IMR-90 (cell line): ENCODE results near the gene LCN12. TPM values are rescaled to one million over a fixed set of nuclear protein-coding genes. Genes with fewer than 3 reads are reported as not detected.

ENCODE experiments used
- ATAC-seq: fragments of 200-7000 bp; cut with Tn5 transposase; 2 replicates; pipeline ENCODE4 v1.9.1; 2020; ENCODE audit warnings: low read depth, mild to moderate bottlenecking, moderate library complexity
- BruUV-seq: library from RNA; stranded (reverse); fragments of 400-500 nt; replicated peaks from 2 replicates; lab custom pipeline; 2021; lab: Mats Ljungman, UMichigan
- CTCF ChIA-PET: fragments of 300-600 bp; formaldehyde crosslinking; extraction: SDS; loops from one replicate; lab custom pipeline; 2021; ENCODE audit warnings: antibody characterized with exemption; lab: Yijun Ruan, JAX
- POLR2A ChIA-PET: fragments of 300-600 bp; sonication (Branson Sonifier 250); formaldehyde crosslinking; loops from one replicate; lab custom pipeline; 2022; ENCODE audit warnings: antibody characterized with exemption; ENCODE audit not compliant: unreplicated experiment; lab: Charles Lee
- DNase-seq: peaks from one replicate; pipeline ENCODE4 v3.0.0; 2013
- H2AFZ ChIP-seq: replicated peaks from 2 replicates; pipeline ENCODE3; 2013; ENCODE audit warnings: low read length, mild to moderate bottlenecking; ENCODE audit not compliant: poor library complexity
- H2AK5ac ChIP-seq: 2 replicates; pipeline ENCODE4 v1.6.1; 2013; ENCODE audit warnings: low read depth, low read length, inconsistent platforms
- H2AK9ac ChIP-seq: replicated peaks from 2 replicates; pipeline ENCODE3; 2013; ENCODE audit warnings: mild to moderate bottlenecking, low read depth, low read length, moderate library complexity; ENCODE audit not compliant: poor library complexity
- H2BK120ac ChIP-seq: 2 replicates; pipeline ENCODE4 v1.6.1; 2013; ENCODE audit warnings: low read depth, low read length, inconsistent platforms
- H2BK15ac ChIP-seq: 3 replicates; pipeline ENCODE4 v1.6.1; 2013; ENCODE audit warnings: low read depth, low read length, inconsistent platforms
- H2BK20ac ChIP-seq: 2 replicates; pipeline ENCODE4 v1.6.1; 2013; ENCODE audit warnings: low read depth, mild to moderate bottlenecking, inconsistent platforms, low read length, moderate library complexity
- H2BK5ac ChIP-seq: 2 replicates; pipeline ENCODE4 v1.6.1; 2013; ENCODE audit warnings: mild to moderate bottlenecking, low read depth, low read length, inconsistent platforms; ENCODE audit not compliant: poor library complexity, severe bottlenecking
- H3K14ac ChIP-seq: replicated peaks from 2 replicates; pipeline ENCODE4 v1.6.1; 2013; ENCODE audit warnings: low read depth, low read length, inconsistent platforms
- H3K18ac ChIP-seq: 2 replicates; pipeline ENCODE4 v1.6.1; 2013; ENCODE audit warnings: low read depth, low read length, control low read depth
- H3K23ac ChIP-seq: 2 replicates; pipeline ENCODE4 v1.6.1; 2013; ENCODE audit warnings: low read depth, low read length, inconsistent platforms
- H3K27ac ChIP-seq: 2 replicates; pipeline ENCODE4 v1.5.1; 2013; ENCODE audit warnings: mild to moderate bottlenecking, control low read depth, low read length; ENCODE audit not compliant: insufficient read depth
- H3K27me3 ChIP-seq: 2 replicates; pipeline ENCODE4 v1.6.1; 2013; ENCODE audit warnings: low read length; ENCODE audit not compliant: control insufficient read depth, insufficient read depth
- H3K36me3 ChIP-seq: 2 replicates; pipeline ENCODE4 v1.6.1; 2013; ENCODE audit warnings: low read length, mixed read lengths; ENCODE audit not compliant: control insufficient read depth, insufficient read depth
- H3K4ac ChIP-seq: 2 replicates; pipeline ENCODE4 v1.6.1; 2013; ENCODE audit warnings: low read depth, low read length, inconsistent platforms
- H3K4me1 ChIP-seq: 2 replicates; pipeline ENCODE4 v1.6.1; 2013; ENCODE audit warnings: low read length, mixed read lengths; ENCODE audit not compliant: control insufficient read depth, insufficient read depth
- H3K4me2 ChIP-seq: 2 replicates; pipeline ENCODE4 v1.6.1; 2013; ENCODE audit warnings: low read depth, mild to moderate bottlenecking, control low read depth, low read length, moderate library complexity
- H3K4me3 ChIP-seq: 2 replicates; pipeline ENCODE4 v1.5.1; 2013; ENCODE audit warnings: low read depth, mild to moderate bottlenecking, control low read depth, low read length, moderate library complexity; ENCODE audit not compliant: insufficient read depth
- H3K56ac ChIP-seq: 2 replicates; pipeline ENCODE4 v1.6.1; 2013; ENCODE audit warnings: low read length, inconsistent platforms; ENCODE audit not compliant: insufficient read depth; ENCODE audit errors: extremely low read depth
- H3K79me1 ChIP-seq, 2 experiments: 2 replicates each; pipeline ENCODE4 v1.6.1; 2013; ENCODE audit warnings: low read length in 2 of 2, inconsistent platforms in 1 of 2, low read depth in 1 of 2
- H3K9ac ChIP-seq: 2 replicates; pipeline ENCODE4 v1.6.1; 2013; ENCODE audit warnings: low read depth, low read length, control low read depth
- H3K9me1 ChIP-seq: 2 replicates; pipeline ENCODE4 v1.6.1; 2013; ENCODE audit warnings: low read length, inconsistent platforms; ENCODE audit not compliant: insufficient read depth
- H3K9me3 ChIP-seq: 2 replicates; pipeline ENCODE4 v1.6.1; 2013; ENCODE audit warnings: low read length; ENCODE audit not compliant: control insufficient read depth, insufficient read depth
- H4K20me1 ChIP-seq: 2 replicates; pipeline ENCODE4 v1.6.1; 2013; ENCODE audit warnings: low read length, inconsistent platforms; ENCODE audit not compliant: insufficient read depth
- H4K5ac ChIP-seq: 2 replicates; pipeline ENCODE4 v1.6.1; 2013; ENCODE audit warnings: mild to moderate bottlenecking, low read depth, low read length, control low read depth
- H4K8ac ChIP-seq, 2 experiments: 2 replicates each; pipeline ENCODE4 v1.6.1; 2013; ENCODE audit warnings: low read depth in 2 of 2, low read length in 2 of 2, control low read depth in 1 of 2, inconsistent platforms in 1 of 2
- H4K91ac ChIP-seq: 2 replicates; pipeline ENCODE4 v1.6.1; 2013; ENCODE audit warnings: low read depth, low read length, inconsistent platforms; ENCODE audit not compliant: insufficient read depth
- BHLHE40 ChIP-seq: fragments of 150-350 bp; IDR thresholded peaks from 2 replicates; pipeline ENCODE4 v1.6.1; 2016; ENCODE audit warnings: mild to moderate bottlenecking, low read depth, low read length
- CEBPB ChIP-seq: IDR thresholded peaks from 2 replicates; pipeline ENCODE4 v1.6.1; 2012; ENCODE audit warnings: low read depth, low read length, improper control_type of control experiment
- CHD1 ChIP-seq: IDR thresholded peaks from 2 replicates; pipeline ENCODE4 v1.6.1; 2012; ENCODE audit warnings: low read depth, low read length, improper control_type of control experiment
- FOS ChIP-seq: fragments of 150-350 bp; IDR thresholded peaks from 2 replicates; pipeline ENCODE4 v1.6.1; 2016; ENCODE audit warnings: low read depth, low read length
- MAFK ChIP-seq: IDR thresholded peaks from 2 replicates; pipeline ENCODE4 v1.6.1; 2012; ENCODE audit warnings: low read depth, low read length, improper control_type of control experiment
- MAZ ChIP-seq: IDR thresholded peaks from 2 replicates; pipeline ENCODE4 v1.6.1; 2012; ENCODE audit warnings: low read depth, mild to moderate bottlenecking, low read length, improper control_type of control experiment, moderate library complexity, borderline replicate concordance
- MXI1 ChIP-seq: IDR thresholded peaks from 2 replicates; pipeline ENCODE4 v1.6.1; 2012; ENCODE audit warnings: low read depth, mild to moderate bottlenecking, low read length, moderate library complexity, borderline replicate concordance
- NFE2L2 ChIP-seq: fragments of 150-350 bp; IDR thresholded peaks from 2 replicates; pipeline ENCODE4 v1.6.1; 2016; ENCODE audit warnings: low read depth, mild to moderate bottlenecking, low read length
- RAD21 ChIP-seq: IDR thresholded peaks from 2 replicates; pipeline ENCODE4 v1.6.1; 2012; ENCODE audit warnings: low read length, improper control_type of control experiment
- RCOR1 ChIP-seq: IDR thresholded peaks from 2 replicates; pipeline ENCODE4 v1.6.1; 2012; ENCODE audit warnings: mild to moderate bottlenecking, low read length, improper control_type of control experiment; ENCODE audit not compliant: insufficient replicate concordance
- RFX5 ChIP-seq: IDR thresholded peaks from 2 replicates; pipeline ENCODE4 v1.8.0; 2012; ENCODE audit warnings: low read depth, mild to moderate bottlenecking, low read length, moderate library complexity
- WGBS, 2 experiments: methylation state at CpG; one replicate each; pipeline versions ENCODE4 v1.1.5 to v1.1.7; 2013; ENCODE audit warnings: missing lambda C conversion rate in 2 of 2; ENCODE audit not compliant: insufficient read length in 1 of 2; ENCODE audit errors: extremely low coverage in 2 of 2; 5-methylcytosine and 5-hydroxymethylcytosine counted together
- dilution Hi-C: fragments of 300-500 bp; cut with HindIII; formaldehyde crosslinking; loops from one replicate; pipeline ENCODE4 v1.14.3; 2018; ENCODE audit warnings: low sequenced_read_pairs; ENCODE audit not compliant: unreplicated experiment
- in situ Hi-C: fragments of 300-500 bp; cut with MboI; formaldehyde crosslinking; loops from 3 replicates; pipeline ENCODE4 v1.14.3; 2019; ENCODE audit warnings: low sequenced_read_pairs, inconsistent platforms, mixed read lengths
- intact Hi-C: fragments of 100-400 bp; cut with micrococcal nuclease; formaldehyde crosslinking; loops from 2 replicates; pipeline ENCODE4 v1.10.0; 2022
- polyA plus RNA-seq, 3 experiments: library from polyadenylated mRNA; depleted of rRNA; stranded (reverse); fragments of >200 nt; gene quantifications; 2 replicates each; pipeline ENCODE4 v1.2.3, GENCODE V29; 2012; ENCODE audit warnings: low replicate concordance in 1 of 3
- total RNA-seq: library from RNA; depleted of rRNA; stranded (reverse); fragments of >200 nt; gene quantifications from 2 replicates; pipeline ENCODE4 v1.2.3, GENCODE V29; 2012
- TF ChIP-seq, protein P1 (sequence below): fragments of 150-350 bp; IDR thresholded peaks from 2 replicates; pipeline ENCODE4 v1.6.1; 2017; ENCODE audit warnings: mild to moderate bottlenecking, antibody characterized with exemption, low read length, low read depth
- TF ChIP-seq, protein P2 (sequence below): fragments of 150-350 bp; IDR thresholded peaks from 2 replicates; pipeline ENCODE4 v1.6.1; 2016; ENCODE audit warnings: low read depth, mild to moderate bottlenecking, low read length, moderate library complexity, borderline replicate concordance
- TF ChIP-seq, protein P3 (sequence below): conservative IDR thresholded peaks from 2 replicates; pipeline ENCODE4 v1.5.1; 2012; ENCODE audit warnings: mild to moderate bottlenecking, low read depth, low read length, improper control_type of control experiment

Gene LCN12
- total and polyA plus RNA-seq, 2 of the 4 experiments (the other 2 are of a cell fraction), result 0.12 TPM; not detected in 1

DNA sequence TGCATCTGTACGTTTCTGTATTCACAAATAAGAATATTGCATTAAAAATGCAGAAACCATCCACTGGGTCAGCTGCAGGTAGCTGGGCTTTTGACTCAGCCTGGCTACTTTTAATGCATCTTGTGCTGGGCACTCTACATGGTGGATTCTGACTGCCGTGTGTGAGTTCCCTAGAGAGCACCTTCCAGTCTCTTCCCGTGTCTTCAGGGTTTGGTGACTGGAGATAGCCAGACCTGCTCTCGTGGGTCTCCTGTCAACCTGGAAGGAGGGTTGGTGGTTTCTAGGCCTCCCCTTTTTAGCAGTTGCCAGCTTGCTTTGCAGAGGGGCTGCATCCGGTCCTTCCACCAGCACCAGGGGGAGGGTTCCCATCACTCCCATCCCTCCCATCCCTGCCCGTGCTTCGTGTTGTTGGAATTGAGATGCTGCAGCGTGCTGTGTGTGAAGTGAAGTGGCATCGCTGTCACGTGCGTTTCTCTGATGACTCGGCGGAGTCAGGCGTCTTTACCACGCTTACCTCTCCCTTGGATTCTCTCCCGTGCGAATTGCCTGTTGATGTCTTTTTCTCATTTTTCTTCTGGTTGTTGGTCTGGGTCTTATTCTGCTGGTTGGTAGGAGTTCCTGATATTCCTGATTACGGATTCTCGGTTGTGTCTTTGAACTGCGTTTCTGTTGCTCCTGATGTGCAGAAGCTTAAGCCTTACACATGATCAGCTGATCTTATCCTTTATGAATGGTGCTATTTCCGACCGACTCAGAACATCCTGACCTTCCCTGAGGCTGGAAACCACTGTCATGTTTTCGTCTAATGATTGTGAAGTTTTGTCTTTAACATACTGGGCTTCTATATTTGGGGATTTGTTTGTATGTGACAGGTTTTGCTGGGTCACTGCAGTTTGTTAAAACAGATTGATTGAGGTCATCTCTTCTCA lies 24.5 kb upstream of the LCN12 start:
- H4K5ac ChIP-seq, result no peak overlapping the region
- H3K36me3 ChIP-seq, result peaks cover 10% of the 10 kb centered on the region
- H3K79me1 ChIP-seq, result no peaks in the 10 kb centered on the region; a peak in 1 of 4 replicates
- ChIA-PET POLR2A (no interaction called here), CTCF (interaction anchor here (1.4 kb wide), 1 partner anchor 9 kb away, joined by 4 read pairs; no protein-coding TSS in a partner anchor)
- no peak overlapping the region for H3K4ac ChIP-seq
- peak overlapping the region; percentile 5 for H2AK9ac ChIP-seq
- DNase-seq (peak; percentile 28), ATAC-seq (no peak)
- WGBS, 2 experiments, result 90% methylated on average over 2 of the region's 23 CpGs; no CpG with 5 or more reads in 1 of the 2 experiments
- H3K9me3 ChIP-seq, result no peaks in the 10 kb centered on the region
- no peak overlapping the region for H3K14ac ChIP-seq
- H3K4me2 ChIP-seq, result no peak overlapping the region
- dilution Hi-C loops (no loop called here), in situ Hi-C loops (no loop called here), intact Hi-C loops (no loop called here)
- no peak overlapping the region for H2AK5ac ChIP-seq
- H2AFZ ChIP-seq, result no peak overlapping the region
- H2BK120ac ChIP-seq, result no peak overlapping the region
- H4K91ac ChIP-seq, result no peak overlapping the region
- no peaks in the 10 kb centered on the region for H3K9me1 ChIP-seq
- H3K18ac ChIP-seq, result no peak overlapping the region
- no peak overlapping the region for H3K9ac ChIP-seq
- BruUV-seq, result no TSS peak
- no peak overlapping the region for H3K23ac ChIP-seq
- H3K56ac ChIP-seq, result no peak overlapping the region
- H4K8ac ChIP-seq, result no peak overlapping the region
- H3K27ac ChIP-seq, result no peak overlapping the region
- no peak overlapping the region for H2BK5ac ChIP-seq
- no peaks in the 10 kb centered on the region for H3K27me3 ChIP-seq
- H4K20me1 ChIP-seq, result no peaks in the 10 kb centered on the region
- H2BK20ac ChIP-seq, result no peak overlapping the region
- H2BK15ac ChIP-seq, result no peak overlapping the region
- H3K4me3 ChIP-seq, result no peak overlapping the region
- no peaks in the 10 kb centered on the region for H3K4me1 ChIP-seq
- TF ChIP-seq, protein P1, sequence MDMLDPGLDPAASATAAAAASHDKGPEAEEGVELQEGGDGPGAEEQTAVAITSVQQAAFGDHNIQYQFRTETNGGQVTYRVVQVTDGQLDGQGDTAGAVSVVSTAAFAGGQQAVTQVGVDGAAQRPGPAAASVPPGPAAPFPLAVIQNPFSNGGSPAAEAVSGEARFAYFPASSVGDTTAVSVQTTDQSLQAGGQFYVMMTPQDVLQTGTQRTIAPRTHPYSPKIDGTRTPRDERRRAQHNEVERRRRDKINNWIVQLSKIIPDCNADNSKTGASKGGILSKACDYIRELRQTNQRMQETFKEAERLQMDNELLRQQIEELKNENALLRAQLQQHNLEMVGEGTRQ, result no peak
- TF ChIP-seq FOS, result no peak
- TF ChIP-seq MXI1, result no peak
- TF ChIP-seq RAD21, result no peak
- no peak for TF ChIP-seq MAZ
- no peak for TF ChIP-seq RFX5
- no peak for TF ChIP-seq CEBPB
- TF ChIP-seq, protein P2, sequence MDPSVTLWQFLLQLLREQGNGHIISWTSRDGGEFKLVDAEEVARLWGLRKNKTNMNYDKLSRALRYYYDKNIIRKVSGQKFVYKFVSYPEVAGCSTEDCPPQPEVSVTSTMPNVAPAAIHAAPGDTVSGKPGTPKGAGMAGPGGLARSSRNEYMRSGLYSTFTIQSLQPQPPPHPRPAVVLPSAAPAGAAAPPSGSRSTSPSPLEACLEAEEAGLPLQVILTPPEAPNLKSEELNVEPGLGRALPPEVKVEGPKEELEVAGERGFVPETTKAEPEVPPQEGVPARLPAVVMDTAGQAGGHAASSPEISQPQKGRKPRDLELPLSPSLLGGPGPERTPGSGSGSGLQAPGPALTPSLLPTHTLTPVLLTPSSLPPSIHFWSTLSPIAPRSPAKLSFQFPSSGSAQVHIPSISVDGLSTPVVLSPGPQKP, result no peak
- TF ChIP-seq, protein P3, sequence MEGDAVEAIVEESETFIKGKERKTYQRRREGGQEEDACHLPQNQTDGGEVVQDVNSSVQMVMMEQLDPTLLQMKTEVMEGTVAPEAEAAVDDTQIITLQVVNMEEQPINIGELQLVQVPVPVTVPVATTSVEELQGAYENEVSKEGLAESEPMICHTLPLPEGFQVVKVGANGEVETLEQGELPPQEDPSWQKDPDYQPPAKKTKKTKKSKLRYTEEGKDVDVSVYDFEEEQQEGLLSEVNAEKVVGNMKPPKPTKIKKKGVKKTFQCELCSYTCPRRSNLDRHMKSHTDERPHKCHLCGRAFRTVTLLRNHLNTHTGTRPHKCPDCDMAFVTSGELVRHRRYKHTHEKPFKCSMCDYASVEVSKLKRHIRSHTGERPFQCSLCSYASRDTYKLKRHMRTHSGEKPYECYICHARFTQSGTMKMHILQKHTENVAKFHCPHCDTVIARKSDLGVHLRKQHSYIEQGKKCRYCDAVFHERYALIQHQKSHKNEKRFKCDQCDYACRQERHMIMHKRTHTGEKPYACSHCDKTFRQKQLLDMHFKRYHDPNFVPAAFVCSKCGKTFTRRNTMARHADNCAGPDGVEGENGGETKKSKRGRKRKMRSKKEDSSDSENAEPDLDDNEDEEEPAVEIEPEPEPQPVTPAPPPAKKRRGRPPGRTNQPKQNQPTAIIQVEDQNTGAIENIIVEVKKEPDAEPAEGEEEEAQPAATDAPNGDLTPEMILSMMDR, result no peak
- TF ChIP-seq NFE2L2, result no peak
- no peak for TF ChIP-seq RCOR1
- TF ChIP-seq BHLHE40, result no peak
- no peak for TF ChIP-seq MAFK
- TF ChIP-seq CHD1, result no peak
